Measurements from ENCODE around the gene SLC35G1.

Gene SLC35G1, protein sequence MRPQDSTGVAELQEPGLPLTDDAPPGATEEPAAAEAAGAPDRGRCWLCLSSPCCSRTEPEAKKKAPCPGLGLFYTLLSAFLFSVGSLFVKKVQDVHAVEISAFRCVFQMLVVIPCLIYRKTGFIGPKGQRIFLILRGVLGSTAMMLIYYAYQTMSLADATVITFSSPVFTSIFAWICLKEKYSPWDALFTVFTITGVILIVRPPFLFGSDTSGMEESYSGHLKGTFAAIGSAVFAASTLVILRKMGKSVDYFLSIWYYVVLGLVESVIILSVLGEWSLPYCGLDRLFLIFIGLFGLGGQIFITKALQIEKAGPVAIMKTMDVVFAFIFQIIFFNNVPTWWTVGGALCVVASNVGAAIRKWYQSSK

DNA sequence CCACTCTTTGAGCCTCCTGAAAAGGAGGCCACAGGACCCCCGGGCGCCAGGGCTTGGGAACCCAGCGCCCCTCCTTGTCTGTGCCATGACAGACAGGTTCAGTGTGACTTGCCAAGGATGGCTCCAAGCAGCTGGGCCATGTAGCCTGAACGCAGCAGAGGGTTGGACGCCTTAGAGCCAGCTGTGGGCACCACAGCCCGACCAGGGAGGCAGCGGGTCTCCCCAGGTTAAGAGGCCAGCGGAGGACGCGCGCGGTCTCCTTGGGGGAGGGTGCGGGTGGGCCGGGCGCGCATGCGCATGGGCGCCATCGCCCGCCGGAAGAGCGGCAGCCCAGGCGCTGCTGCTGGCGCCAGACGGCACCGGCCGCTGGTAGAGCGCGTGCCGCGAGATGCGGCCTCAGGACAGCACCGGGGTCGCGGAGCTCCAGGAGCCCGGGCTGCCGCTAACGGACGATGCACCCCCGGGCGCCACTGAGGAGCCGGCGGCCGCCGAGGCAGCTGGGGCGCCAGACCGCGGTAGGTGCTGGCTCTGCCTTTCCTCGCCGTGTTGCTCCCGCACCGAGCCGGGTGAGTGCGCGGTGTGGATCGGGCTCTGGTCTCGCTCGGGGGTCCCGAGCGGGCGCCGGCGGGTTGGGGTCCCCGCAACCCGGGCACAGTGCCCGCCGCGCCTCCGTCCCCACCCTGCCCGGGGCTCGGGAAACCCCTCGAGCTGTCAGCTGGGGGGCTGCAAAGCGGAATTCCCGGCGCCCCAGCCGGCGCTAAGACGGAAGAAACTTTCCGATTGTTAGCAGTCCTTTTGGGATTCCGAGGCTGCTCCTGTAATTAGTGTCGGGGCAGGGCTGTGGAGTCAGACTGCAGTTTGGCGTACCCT, at the start of gene SLC35G1:
Gene SLC35G1 (plus strand): TSS at position 333 of the 870 bp plus-strand sequence. CDS start 56 bp downstream, at position 389.
- no peak for DNase-seq (ENCODE audit: low read depth)

GRCh38 chr10:93844979-93845626, 48.7 kb upstream of the SLC35G1 start:
- DNase-seq (ENCODE audit: low read depth) = no peak

- no peak for DNase-seq (ENCODE audit: low read depth)
These were observed 44.2 kb upstream of the SLC35G1 start for GRCh38 chr10:93849593-93849992.

DNA sequence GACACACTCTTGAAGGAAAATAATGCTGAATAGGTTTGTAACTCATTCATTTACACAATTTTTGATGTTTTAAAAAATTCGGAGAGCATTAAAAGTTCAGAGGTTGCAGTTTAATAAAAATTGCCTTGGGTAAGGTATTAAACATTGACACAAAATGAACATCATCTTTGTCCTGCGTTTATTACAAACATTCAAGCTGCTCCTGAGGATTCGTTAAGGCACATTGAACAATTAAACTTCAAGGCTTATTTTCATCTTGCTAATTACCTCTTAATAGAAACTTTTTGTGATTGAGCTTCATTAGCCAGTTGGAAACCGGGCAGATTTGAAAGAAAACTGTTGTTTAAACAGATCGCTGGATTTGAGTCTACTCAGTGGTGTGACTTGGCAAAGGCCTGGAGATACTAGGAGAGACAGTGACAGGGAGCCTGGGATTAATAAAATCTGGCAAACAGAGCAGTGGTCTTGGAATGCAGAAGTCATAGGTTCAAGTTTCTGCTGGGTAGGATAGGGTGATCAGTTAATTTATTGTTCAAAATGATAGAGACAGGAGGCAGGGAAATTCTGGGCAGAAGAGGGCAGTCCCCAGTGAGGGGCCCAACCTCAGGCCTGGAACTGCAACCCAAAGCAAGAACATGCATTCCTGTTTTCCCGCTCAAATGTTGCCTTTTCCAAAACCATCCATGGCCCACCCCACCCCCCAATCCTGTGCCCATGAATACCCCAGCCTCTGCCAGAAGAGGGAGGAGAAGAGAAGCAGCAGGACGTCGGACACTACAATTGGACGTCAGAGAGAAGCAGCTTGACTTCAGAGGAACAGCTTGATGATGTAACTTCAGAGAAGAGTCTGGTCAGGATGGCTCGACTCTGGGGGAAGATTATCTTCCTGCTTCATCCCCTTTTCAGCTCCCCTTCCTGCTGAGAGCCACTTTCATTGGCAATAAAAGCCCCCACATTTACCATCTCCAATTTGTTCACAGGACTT, 43.5 kb upstream of the SLC35G1 start:
- DNase-seq (ENCODE audit: low read depth) = no peak

DNA sequence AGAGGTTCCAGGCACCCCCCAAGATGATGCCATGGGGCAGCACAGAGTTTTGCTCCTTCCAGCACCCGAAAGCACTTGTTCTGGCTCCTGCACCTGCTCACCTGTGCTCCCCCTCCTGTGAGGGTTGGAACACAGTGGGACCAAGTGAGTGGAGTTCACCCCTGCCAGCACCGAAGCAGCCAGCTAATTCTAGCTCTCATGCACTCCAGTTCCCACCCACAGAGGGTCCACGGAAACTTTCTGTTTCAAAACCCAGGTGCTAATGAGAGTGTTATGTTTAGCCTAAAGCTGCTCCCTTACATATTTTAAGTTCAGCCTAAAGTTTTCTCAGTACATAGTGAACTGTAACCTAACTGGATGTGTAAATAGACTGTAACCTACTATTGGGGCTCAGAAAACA, 42.6 kb upstream of the SLC35G1 start:
- no peak for DNase-seq (ENCODE audit: low read depth)

DNA sequence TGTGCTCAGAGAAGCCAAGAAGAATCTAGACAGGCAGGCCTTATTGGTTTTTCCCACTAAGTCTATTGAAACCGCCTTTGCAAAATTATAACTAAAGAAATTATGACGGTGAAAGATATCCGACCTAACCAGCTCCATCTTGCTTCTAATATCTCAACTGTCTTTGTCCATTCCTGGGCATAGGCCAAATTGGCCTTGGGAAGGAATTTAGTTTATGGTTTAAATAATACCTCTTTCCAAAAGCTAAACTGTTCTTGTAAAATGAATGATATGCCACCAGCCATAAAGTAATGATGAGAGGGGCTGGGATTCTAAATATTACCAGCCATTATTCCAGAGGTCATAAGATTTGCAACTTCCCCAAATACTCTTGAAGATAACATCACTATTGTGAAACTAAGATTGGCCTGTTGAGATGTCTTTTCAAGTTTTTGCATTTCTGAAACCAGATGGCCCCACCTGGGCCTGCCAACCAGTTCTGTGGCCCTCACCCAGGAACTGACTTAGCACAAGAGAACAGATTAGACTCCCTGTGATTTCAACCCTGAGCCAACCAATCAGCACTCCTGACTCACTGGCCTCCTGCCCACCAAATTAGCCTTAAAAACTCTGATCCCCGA, 41.2 kb upstream of the SLC35G1 start:
- DNase-seq (ENCODE audit: low read depth) = no peak

- no peak for DNase-seq (ENCODE audit: low read depth)
These were observed 38.8 kb upstream of the SLC35G1 start for GRCh38 chr10:93854975-93855374.

DNA sequence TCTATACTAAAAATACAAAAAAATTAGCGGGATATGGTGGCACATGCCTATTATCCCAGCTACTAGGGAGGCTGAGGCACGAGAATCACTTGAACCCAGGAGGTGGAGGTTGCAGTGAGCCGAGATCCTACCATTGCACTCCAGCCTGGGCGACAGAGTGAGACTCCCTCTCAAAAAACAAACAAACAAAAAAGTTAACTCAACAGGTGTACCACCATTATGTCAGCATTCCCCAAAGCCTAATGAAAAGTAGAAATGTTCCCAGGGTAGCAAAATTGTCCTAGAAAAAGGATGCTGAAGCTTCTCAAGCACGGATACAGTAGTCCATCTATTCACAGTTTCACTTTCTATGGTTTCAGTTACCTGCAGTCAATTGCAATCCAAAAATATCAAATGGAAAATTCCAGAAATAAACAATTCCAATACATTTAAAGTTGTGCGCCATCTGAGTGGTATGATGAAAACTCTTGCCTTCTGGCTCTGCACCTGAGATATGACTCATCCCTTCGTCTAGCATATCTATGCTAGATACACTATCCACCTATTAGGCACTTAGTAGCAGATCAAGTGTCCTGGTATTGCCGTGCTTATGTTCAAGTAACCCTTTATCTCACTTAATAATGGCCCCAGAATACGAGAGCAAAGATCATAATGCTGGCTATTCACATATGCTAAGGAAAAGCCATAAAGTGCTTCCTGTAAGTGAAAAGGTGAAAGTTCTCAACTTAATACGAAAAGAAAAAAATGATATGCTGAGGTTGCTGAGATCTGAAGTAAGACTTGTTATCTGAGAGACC, 37.2 kb upstream of the SLC35G1 start:
- no peak for DNase-seq (ENCODE audit: low read depth)

GRCh38 chr10:93859049-93859655, 34.6 kb upstream of the SLC35G1 start:
- no peak for DNase-seq (ENCODE audit: low read depth)

DNA sequence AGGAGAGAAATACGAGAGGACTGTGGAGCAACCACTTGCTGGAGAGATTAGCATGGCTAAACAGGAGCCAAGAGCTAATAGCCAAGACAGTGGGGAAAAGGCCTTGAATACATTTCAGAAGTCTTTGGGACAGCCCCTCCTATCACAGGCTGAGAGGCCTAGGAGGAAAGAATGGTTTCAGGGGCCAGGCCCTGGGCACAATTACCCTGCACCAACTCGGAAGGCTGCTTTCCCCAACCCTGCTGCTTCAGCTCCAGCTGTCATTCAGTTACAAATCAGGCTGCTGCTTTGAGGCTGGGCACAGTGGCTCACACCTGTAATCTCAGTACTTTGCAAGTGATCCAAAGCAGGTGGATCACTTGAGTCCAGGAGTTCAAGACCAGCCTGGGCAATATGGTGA, 32.0 kb upstream of the SLC35G1 start:
- no peak for DNase-seq (ENCODE audit: low read depth)

DNA sequence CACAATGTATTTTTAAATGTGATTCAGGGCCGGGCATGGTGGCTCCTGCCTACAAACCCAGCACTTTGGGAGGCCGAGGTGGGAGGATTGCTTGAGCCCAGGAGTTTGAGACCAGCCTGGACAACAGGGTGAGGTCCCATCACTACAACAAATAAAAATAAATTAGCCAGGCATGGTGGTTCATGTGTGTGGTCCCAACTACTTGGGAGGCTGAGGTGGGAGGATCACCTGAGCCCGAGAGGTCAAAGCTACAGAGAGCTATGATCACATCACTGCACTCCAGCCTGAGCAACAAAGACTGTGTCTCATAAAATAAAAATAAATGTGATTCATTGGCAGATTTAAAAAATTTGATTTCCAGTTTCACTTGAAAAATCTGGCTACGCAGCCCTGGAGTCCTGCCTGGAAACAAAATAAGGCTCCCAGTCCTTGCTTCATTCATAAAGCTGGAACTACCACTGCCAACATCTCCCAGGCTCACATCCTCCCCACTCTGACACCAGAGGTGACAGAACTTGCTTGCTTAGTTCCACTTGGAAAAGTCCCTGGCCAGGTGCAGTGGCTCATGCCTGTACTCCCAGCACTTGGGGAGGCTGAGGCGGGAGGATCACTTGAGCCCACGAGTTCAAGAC, 27.9 kb upstream of the SLC35G1 start:
- no peak for DNase-seq (ENCODE audit: low read depth)

GRCh38 chr10:93867525-93867924, 26.3 kb upstream of the SLC35G1 start:
- DNase-seq (ENCODE audit: low read depth) = no peak

DNA sequence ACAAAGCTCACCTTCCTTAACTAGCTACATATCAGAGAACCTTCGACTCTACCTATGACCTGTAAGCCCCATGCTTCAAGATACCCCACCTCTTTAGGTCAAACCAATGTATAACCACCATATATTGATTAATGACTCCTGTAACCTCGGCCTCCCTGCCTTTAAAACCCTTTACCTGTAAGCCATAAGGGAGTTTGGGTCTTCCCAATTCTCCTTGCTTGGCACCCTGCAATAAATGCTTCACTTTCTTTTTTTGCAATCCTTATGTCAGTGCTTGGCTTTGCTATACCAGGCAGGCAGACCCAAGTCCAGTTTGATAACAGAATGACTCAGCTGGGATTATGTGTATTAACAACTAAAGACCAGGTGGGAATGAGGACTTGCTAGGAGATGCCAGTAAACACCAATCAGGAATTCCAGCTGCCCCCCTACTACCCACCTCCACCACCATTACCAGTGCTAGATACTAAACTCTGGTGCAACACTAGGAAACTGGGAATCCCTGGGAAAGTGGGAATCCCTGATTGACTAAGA, 22.0 kb upstream of the SLC35G1 start:
- DNase-seq (ENCODE audit: low read depth) = no peak

GRCh38 chr10:93872375-93873158, 21.2 kb upstream of the SLC35G1 start:
- DNase-seq (ENCODE audit: low read depth) = no peak

- DNase-seq (ENCODE audit: low read depth) = no peak
These were observed 20.2 kb upstream of the SLC35G1 start for GRCh38 chr10:93873420-93874115.

- DNase-seq (ENCODE audit: low read depth) = no peak
These were observed 19.3 kb upstream of the SLC35G1 start for GRCh38 chr10:93874309-93875031.

GRCh38 chr10:93875032-93875358, 18.8 kb upstream of the SLC35G1 start:
- no peak for DNase-seq (ENCODE audit: low read depth)

Measured in GM04503 (cell line).